IPS-20b (cell line): ENCODE data around the gene CHMP2A.
"Not testable (repeated sequence)": the region's sequence is repeated elsewhere in the genome, so short reads cannot be mapped to it uniquely, and the experiment has no call there.

Experiments used
- H3K27ac ChIP-seq: one replicate; pipeline ENCODE4 v1.5.1; 2013; ENCODE audit warnings: low read length
- H3K27me3 ChIP-seq: 2 replicates; pipeline ENCODE4 v1.6.1; 2013; ENCODE audit warnings: mild to moderate bottlenecking, low read length, inconsistent platforms; ENCODE audit not compliant: insufficient read depth
- H3K36me3 ChIP-seq: 2 replicates; pipeline ENCODE4 v1.6.1; 2013; ENCODE audit warnings: low read depth, mild to moderate bottlenecking, inconsistent platforms, low read length, moderate library complexity; ENCODE audit not compliant: insufficient read depth
- H3K4me1 ChIP-seq: 2 replicates; pipeline ENCODE4 v1.6.1; 2013; ENCODE audit warnings: mild to moderate bottlenecking, control low read depth, inconsistent platforms, low read length, moderate library complexity; ENCODE audit not compliant: insufficient read depth
- H3K4me3 ChIP-seq: 2 replicates; pipeline ENCODE4 v1.5.1; 2013; ENCODE audit warnings: mild to moderate bottlenecking, low read length, inconsistent platforms
- H3K9ac ChIP-seq: 2 replicates; pipeline ENCODE4 v1.6.1; 2013; ENCODE audit warnings: low read depth, mild to moderate bottlenecking, inconsistent platforms, low read length, moderate library complexity
- H3K9me3 ChIP-seq: 2 replicates; pipeline ENCODE4 v1.6.1; 2013; ENCODE audit warnings: mild to moderate bottlenecking, low read depth, low read length, inconsistent platforms; ENCODE audit not compliant: insufficient read depth

Gene CHMP2A

GRCh38 chr19:58548859-58549663 lies 5.8 kb downstream of the CHMP2A start:
- peaks cover 82% of the 10 kb centered on the region for H3K36me3 ChIP-seq
- no peaks in the 10 kb centered on the region for H3K27me3 ChIP-seq
- no peak overlapping the region for H3K27ac ChIP-seq
- H3K4me1 ChIP-seq = peaks cover 12% of the 10 kb centered on the region
- no peaks in the 10 kb centered on the region for H3K9me3 ChIP-seq
- no peak overlapping the region for H3K9ac ChIP-seq
- no peak overlapping the region for H3K4me3 ChIP-seq

DNA sequence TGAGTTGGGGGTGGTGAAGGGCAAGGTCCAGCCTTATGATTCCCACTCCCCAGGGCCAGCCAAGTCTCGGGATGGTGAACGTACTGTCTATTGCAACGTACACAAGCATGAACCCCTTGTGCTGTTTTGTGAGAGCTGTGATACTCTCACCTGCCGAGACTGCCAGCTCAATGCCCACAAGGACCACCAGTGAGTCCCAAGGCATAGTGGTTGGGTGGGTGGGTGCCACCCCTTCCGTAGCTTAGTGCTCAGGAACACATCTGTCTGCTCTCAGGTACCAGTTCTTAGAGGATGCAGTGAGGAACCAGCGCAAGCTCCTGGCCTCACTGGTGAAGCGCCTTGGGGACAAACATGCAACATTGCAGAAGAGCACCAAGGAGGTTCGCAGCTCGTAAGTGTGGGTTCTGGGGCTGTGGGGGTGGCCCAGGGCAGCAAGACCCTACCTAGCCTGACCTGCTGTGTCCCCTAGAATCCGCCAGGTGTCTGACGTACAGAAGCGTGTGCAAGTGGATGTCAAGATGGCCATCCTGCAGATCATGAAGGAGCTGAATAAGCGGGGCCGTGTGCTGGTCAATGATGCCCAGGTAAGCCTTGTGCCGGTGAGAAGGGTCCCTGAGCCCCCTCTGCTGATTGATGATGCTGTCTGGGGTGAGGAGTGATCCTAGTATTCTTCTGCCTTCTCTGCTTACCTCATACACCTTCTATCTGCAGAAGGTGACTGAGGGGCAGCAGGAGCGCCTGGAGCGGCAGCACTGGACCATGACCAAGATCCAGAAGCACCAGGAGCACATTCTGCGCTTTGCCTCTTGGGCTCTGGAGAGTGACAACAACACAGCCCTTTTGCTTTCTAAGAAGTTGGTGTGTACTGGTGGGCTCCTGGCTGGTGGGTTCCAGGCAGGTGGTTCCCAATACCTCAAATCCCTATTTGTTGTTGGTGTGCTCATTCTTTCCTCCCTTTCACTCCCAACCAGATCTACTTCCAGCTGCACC lies 7.3 kb downstream of the CHMP2A start:
- Histone ChIP-seq H3K27ac (no peak overlapping the region), H3K4me1 (peaks cover 9% of the 10 kb centered on the region), H3K27me3 (peaks cover 2% of the 10 kb centered on the region), H3K36me3 (peaks cover 78% of the 10 kb centered on the region), H3K9ac (no peak overlapping the region), H3K9me3 (no peaks in the 10 kb centered on the region), H3K4me3 (peak overlapping the region; percentile 7; the same call in 1 of the 2 replicates)

GRCh38 chr19:58546019-58546530 lies 8.8 kb downstream of the CHMP2A start:
- H3K9ac ChIP-seq = peak overlapping the region; percentile 96
- peaks cover 9% of the 10 kb centered on the region for H3K4me1 ChIP-seq
- no peaks in the 10 kb centered on the region for H3K9me3 ChIP-seq
- H3K27me3 ChIP-seq = peaks cover 16% of the 10 kb centered on the region
- peak overlapping the region; percentile 98 for H3K4me3 ChIP-seq
- peaks cover 62% of the 10 kb centered on the region for H3K36me3 ChIP-seq
- no peak overlapping the region for H3K27ac ChIP-seq

DNA sequence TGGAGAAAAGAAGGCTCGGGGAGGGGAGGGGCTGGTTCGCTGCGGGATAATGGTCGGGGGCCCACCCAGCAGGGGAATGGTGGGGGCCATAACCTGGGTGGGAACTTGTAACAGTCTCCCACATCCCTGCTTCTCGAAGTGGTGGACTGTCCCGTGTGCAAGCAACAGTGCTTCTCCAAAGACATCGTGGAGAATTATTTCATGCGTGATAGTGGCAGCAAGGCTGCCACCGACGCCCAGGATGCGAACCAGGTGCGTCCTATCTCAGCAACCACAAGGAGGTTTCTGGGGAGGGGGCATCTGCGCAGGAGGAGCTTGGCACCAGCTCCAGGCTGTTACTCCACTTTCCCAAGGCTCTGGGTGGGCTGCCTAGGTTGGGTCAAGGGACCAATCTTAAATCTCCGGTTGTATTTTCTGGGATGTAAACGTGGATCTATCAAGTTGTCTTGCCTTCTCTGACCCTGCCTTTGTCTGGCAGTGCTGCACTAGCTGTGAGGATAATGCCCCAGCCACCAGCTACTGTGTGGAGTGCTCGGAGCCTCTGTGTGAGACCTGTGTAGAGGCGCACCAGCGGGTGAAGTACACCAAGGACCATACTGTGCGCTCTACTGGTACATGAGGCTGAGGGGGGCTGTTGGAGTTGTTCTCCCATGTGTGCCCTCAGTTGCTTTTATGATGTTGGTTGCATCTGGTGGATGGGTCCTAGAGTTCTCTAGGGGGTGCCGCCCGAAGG lies 9.5 kb downstream of the CHMP2A start:
- H3K36me3 ChIP-seq = peaks cover 56% of the 10 kb centered on the region

GRCh38 chr19:58544591-58545285 lies 10.2 kb downstream of the CHMP2A start:
- peak overlapping the region; percentile 98 for H3K4me3 ChIP-seq

More for the DNA sequence above, 9.5 kb downstream of the CHMP2A start:
- Histone ChIP-seq H3K27me3 (peaks cover 22% of the 10 kb centered on the region), H3K4me1 (peaks cover 9% of the 10 kb centered on the region), H3K27ac (no peak overlapping the region), H3K9me3 (no peaks in the 10 kb centered on the region), H3K9ac (peak overlapping the region; percentile 96), H3K4me3 (peak overlapping the region; percentile 98)

GRCh38 chr19:58543826-58544590 lies 10.9 kb downstream of the CHMP2A start, which contains the start of gene TRIM28:
Gene TRIM28, plus strand, starts transcription at chr19:58544064. Its CDS starts 694 bp downstream, at chr19:58544758.
- Histone ChIP-seq H3K27ac (peak within 1 kb of the TSS; percentile 68), H3K4me1 (peaks cover 9% of the 10 kb centered on the region), H3K4me3 (peak within 1 kb of the TSS; percentile 98), H3K9ac (peak within 1 kb of the TSS; percentile 96), H3K27me3 (peaks cover 33% of the 10 kb centered on the region), H3K9me3 (no peaks in the 10 kb centered on the region), H3K36me3 (peaks cover 41% of the 10 kb centered on the region)

More at GRCh38 chr19:58544591-58545285, 10.2 kb downstream of the CHMP2A start:
- Histone ChIP-seq H3K27ac (no peak overlapping the region), H3K27me3 (peaks cover 26% of the 10 kb centered on the region), H3K9me3 (no peaks in the 10 kb centered on the region), H3K4me1 (peaks cover 9% of the 10 kb centered on the region), H3K36me3 (peaks cover 49% of the 10 kb centered on the region), H3K9ac (peak overlapping the region; percentile 96)

GRCh38 chr19:58542641-58543372 lies 12.1 kb downstream of the CHMP2A start:
- H3K27ac ChIP-seq, H3K4me3 ChIP-seq, H3K4me1 ChIP-seq, H3K9me3 ChIP-seq: not testable (repeated sequence)
- 0 out of 2 replicates have a peak overlapping the region, but pooled peaks have one; percentile 96 for H3K9ac ChIP-seq
- H3K27me3 ChIP-seq = peaks cover 34% of the 10 kb centered on the region
- peaks cover 29% of the 10 kb centered on the region for H3K36me3 ChIP-seq

DNA sequence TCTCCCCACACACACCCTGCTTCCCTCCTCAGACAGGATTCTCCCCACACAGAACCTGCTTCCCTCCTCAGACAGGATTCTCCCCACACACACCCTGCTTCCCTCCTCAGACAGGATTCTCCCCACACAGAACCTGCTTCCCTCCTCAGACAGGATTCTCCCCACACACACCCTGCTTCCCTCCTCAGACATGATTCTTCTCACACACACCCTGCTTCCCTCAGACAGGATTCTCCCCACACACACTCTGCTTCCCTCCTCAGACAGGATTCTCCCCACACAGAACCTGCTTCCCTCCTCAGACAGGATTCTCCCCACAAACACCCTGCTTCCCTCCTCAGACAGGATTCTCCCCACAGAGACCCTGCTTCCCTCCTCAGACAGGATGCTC lies 15.7 kb downstream of the CHMP2A start:
- peaks cover 34% of the 10 kb centered on the region for H3K27me3 ChIP-seq
- H3K36me3 ChIP-seq = not testable (repeated sequence)

GRCh38 chr19:58538257-58539168 lies 16.4 kb downstream of the CHMP2A start:
- no peaks in the 10 kb centered on the region for H3K9me3 ChIP-seq
- peak overlapping the region; percentile 89 for H3K27ac ChIP-seq
- peak overlapping the region; percentile 69 for H3K4me3 ChIP-seq
- no peaks in the 10 kb centered on the region for H3K36me3 ChIP-seq
- H3K27me3 ChIP-seq = peaks cover 39% of the 10 kb centered on the region
- no peaks in the 10 kb centered on the region; the same call in 1 of the 2 replicates for H3K4me1 ChIP-seq
- H3K9ac ChIP-seq = peak overlapping the region; percentile 85

More for the DNA sequence above, 15.7 kb downstream of the CHMP2A start:
- H3K27ac ChIP-seq = peak overlapping the region; percentile 89
- H3K4me3 ChIP-seq = peak overlapping the region; percentile 69; the same call in 1 of the 2 replicates
- H3K4me1 ChIP-seq, H3K9me3 ChIP-seq: not testable (repeated sequence)
- H3K9ac ChIP-seq = peak overlapping the region; percentile 85; the same call in 1 of the 2 replicates
